Measurements from ENCODE around the gene GALM. TPM values are rescaled to one million over a fixed set of nuclear protein-coding genes. Genes with fewer than 3 reads are reported as not detected.

Gene GALM
- polyA plus RNA-seq, 2 of the 4 experiments (the other 2 are of a cell fraction): 33.4 to 34.2 TPM

- Histone ChIP-seq H3K9me3 (no peaks in the 10 kb centered on the region), H3K4me3 (no peak overlapping the region), H3K27ac (no peak overlapping the region), H3K4me2 (no peak overlapping the region), H3K4me1 (no peaks in the 10 kb centered on the region)
- POLR2A ChIA-PET: no interaction called here
- no peak for FAIRE-seq
- no peak; a peak in 1 of 6 replicates for ATAC-seq
- TF ChIP-seq ZNF302 (CRISPR knock-in tag; IDR thresholded peaks at IDR 0.05) (no peak), ZC3H11A (IDR thresholded peaks at IDR 0.05) (no peak), E2F6 (IDR thresholded peaks at IDR 0.05; ENCODE audit: borderline replicate concordance, low read depth) (no peak), HOXB5 (CRISPR knock-in tag; IDR thresholded peaks at IDR 0.05) (no peak), GATA3 (IDR thresholded peaks at IDR 0.05; ENCODE audit: borderline replicate concordance) (no peak), MAFK (IDR thresholded peaks at IDR 0.05; ENCODE audit: partially characterized antibody) (no peak), KDM1A (IDR thresholded peaks at IDR 0.05; ENCODE audit: low read depth) (no peak), KDM5A (IDR thresholded peaks at IDR 0.05) (no peak), RCOR1 (IDR thresholded peaks at IDR 0.05; ENCODE audit: low read depth, low read length) (no peak), ZSCAN20 (CRISPR knock-in tag; IDR thresholded peaks at IDR 0.05) (no peak), PBX3 (IDR thresholded peaks at IDR 0.05) (no peak), MYC (IDR thresholded peaks at IDR 0.05; ENCODE audit: borderline replicate concordance, low read length) (no peak), RAD21 (conservative IDR thresholded peaks at IDR 0.05 in 1 of 2, IDR thresholded peaks at IDR 0.05 in 1 of 2) (no peak), TP53 (CRISPR knock-in tag; IDR thresholded peaks at IDR 0.05) (no peak)
- WGBS (ENCODE audit: missing lambda C conversion rate): 75% methylated on average over 7 of the region's 7 CpGs
- CTCF ChIA-PET: interaction anchor here (0.6 to 5.0 kb wide), 4 partner anchors 14 to 209 kb away, joined by 3 to 21 read pairs (median 4); no protein-coding TSS in a partner anchor
- DNase-seq (ENCODE audit: low read depth in 1 of 2, low spot score in 1 of 2): no peak
Observed at GRCh38 chr2:38626326-38627035, 39.4 kb upstream of the GALM start.

GRCh38 chr2:38627391-38627790 is 38.5 kb upstream of the GALM start:
- H3K27ac ChIP-seq: no peak overlapping the region
- no peaks in the 10 kb centered on the region for H3K9me3 ChIP-seq
- ChIA-PET POLR2A (interaction anchor here (1.4 kb wide), 1 partner anchor 124 kb away, joined by 5 read pairs; the partner anchor contains the start of gene SRSF7), CTCF (interaction anchor here (0.8 to 5.0 kb wide), 5 partner anchors 10 to 25 kb away, joined by 3 to 21 read pairs (median 4); no protein-coding TSS in a partner anchor)
- ATAC-seq (no peak), DNase-seq (ENCODE audit: low read depth in 1 of 2, low spot score in 1 of 2) (no peak), FAIRE-seq (no peak)
- H3K4me1 ChIP-seq: no peaks in the 10 kb centered on the region
- TF ChIP-seq NFE2L2 (conservative IDR thresholded peaks at IDR 0.05; ENCODE audit: low read length) (no peak), BHLHE40 (IDR thresholded peaks at IDR 0.05; ENCODE audit: low read depth, low read length) (no peak), HMGXB4 (CRISPR knock-in tag; IDR thresholded peaks at IDR 0.05; ENCODE audit: borderline replicate concordance) (no peak), ZC3H11A (IDR thresholded peaks at IDR 0.05) (no peak), HDAC2 (IDR thresholded peaks at IDR 0.05) (no peak), FOSB (CRISPR knock-in tag; IDR thresholded peaks at IDR 0.05) (no peak), MAZ (IDR thresholded peaks at IDR 0.05; ENCODE audit: borderline replicate concordance, low read depth, low read length) (no peak), POLR2AphosphoS2 (conservative IDR thresholded peaks at IDR 0.05; ENCODE audit: low read length) (no peak), JUN (IDR thresholded peaks at IDR 0.05) (no peak), KDM5A (IDR thresholded peaks at IDR 0.05) (no peak), ELK1 (IDR thresholded peaks at IDR 0.05; ENCODE audit: low read depth, low read length) (no peak), RAD21 (conservative IDR thresholded peaks at IDR 0.05 in 1 of 2, IDR thresholded peaks at IDR 0.05 in 1 of 2) (no peak), HES2 (IDR thresholded peaks at IDR 0.05) (no peak), FOXS1 (CRISPR knock-in tag; IDR thresholded peaks at IDR 0.05) (no peak), MAX (IDR thresholded peaks at IDR 0.05) (no peak), HEYL (CRISPR knock-in tag; IDR thresholded peaks at IDR 0.05) (no peak), SMC3 (IDR thresholded peaks at IDR 0.05) (no peak), RARB (CRISPR knock-in tag; IDR thresholded peaks at IDR 0.05) (no peak), TFCP2L1 (CRISPR knock-in tag; IDR thresholded peaks at IDR 0.05) (no peak), ZSCAN20 (CRISPR knock-in tag; IDR thresholded peaks at IDR 0.05) (no peak)
- H3K4me2 ChIP-seq: no peak overlapping the region
- H3K4me3 ChIP-seq: no peak overlapping the region
- 69% methylated on average over 4 of the region's 4 CpGs for WGBS (ENCODE audit: missing lambda C conversion rate)
